GM12878 (cell line): Measurements from ENCODE around the gene BCAR3. TPM values are rescaled to one million over a fixed set of nuclear protein-coding genes. Genes with fewer than 3 reads are reported as not detected.

ENCODE experiments used
- ATAC-seq: fragments of 200-7000 bp; cut with Tn5 transposase; 3 replicates; pipeline ENCODE4 v1.9.1; 2020; ENCODE audit warnings: mild to moderate bottlenecking, moderate library complexity
- BruUV-seq: library from RNA; stranded (reverse); fragments of 400-500 nt; replicated peaks from 2 replicates; lab custom pipeline; 2021; lab: Mats Ljungman, UMichigan
- CTCF ChIA-PET: fragments of 300-600 bp; sonication (Branson Sonifier 250); formaldehyde crosslinking; extraction: SDS; loops from one replicate; lab custom pipeline; 2021; ENCODE audit warnings: inconsistent platforms; lab: Yijun Ruan, JAX
- POLR2A ChIA-PET: fragments of 350-600 bp; formaldehyde crosslinking; extraction: SDS; loops from one replicate; lab custom pipeline; 2021; ENCODE audit warnings: inconsistent platforms; lab: Charles Lee
- RAD21 ChIA-PET: fragments of 300-600 bp; sonication (Branson Sonifier 250); formaldehyde crosslinking; loops from one replicate; lab custom pipeline; 2023; ENCODE audit warnings: antibody characterized with exemption; ENCODE audit not compliant: unreplicated experiment; lab: Charles Lee
- SMC1A ChIA-PET: fragments of 300-600 bp; sonication (Branson Sonifier 250); formaldehyde crosslinking; loops from one replicate; lab custom pipeline; 2023; ENCODE audit not compliant: unreplicated experiment, uncharacterized antibody; lab: Charles Lee
- DNase-seq: peaks from one replicate; pipeline ENCODE4 v3.0.0-alpha.2; 2011; ENCODE audit warnings: low read depth, low spot score
- FAIRE-seq: peaks from 3 replicates; lab custom pipeline; 2011; peaks lifted over from hg19 to GRCh38; lab: Jason Lieb, UNC
- H2AFZ ChIP-seq: 2 replicates; pipeline ENCODE4 v1.6.0; 2011; ENCODE audit warnings: low read depth, low read length, control low read depth; ENCODE audit not compliant: control insufficient read depth
- H3K27ac ChIP-seq: 2 replicates; pipeline ENCODE4 v1.5.1; 2011; ENCODE audit warnings: control low read depth; ENCODE audit not compliant: control insufficient read depth, insufficient read depth
- H3K27me3 ChIP-seq, 2 experiments: replicated peaks in 1 of 2; 2 replicates each; pipeline versions ENCODE4 v1.6.0 to v1.6.1; 2011; ENCODE audit warnings: low read length in 1 of 2; ENCODE audit not compliant: control insufficient read depth in 2 of 2, insufficient read depth in 2 of 2
- H3K36me3 ChIP-seq, 2 experiments: 2 replicates each; pipeline ENCODE4 v1.5.1; 2011; ENCODE audit warnings: low read length in 1 of 2; ENCODE audit not compliant: control insufficient read depth in 2 of 2, insufficient read depth in 2 of 2
- H3K4me1 ChIP-seq: 2 replicates; pipeline ENCODE4 v1.6.1; 2011; ENCODE audit warnings: mild to moderate bottlenecking, low read length, moderate library complexity, mixed read lengths; ENCODE audit not compliant: control insufficient read depth, insufficient read depth
- H3K4me2 ChIP-seq: 2 replicates; pipeline ENCODE4 v1.6.0; 2011; ENCODE audit warnings: control low read depth; ENCODE audit not compliant: control insufficient read depth, insufficient read depth
- H3K4me3 ChIP-seq: fragments of 200-600 bp; sonication (generic); 2 replicates; pipeline ENCODE4 v1.5.1; 2016
- H3K79me2 ChIP-seq: 2 replicates; pipeline ENCODE4 v1.6.0; 2011; ENCODE audit warnings: low read length; ENCODE audit not compliant: control insufficient read depth, insufficient read depth
- H3K9ac ChIP-seq: 2 replicates; pipeline ENCODE4 v1.8.0; 2011; ENCODE audit warnings: low read length, control low read depth, mixed read lengths; ENCODE audit not compliant: control insufficient read depth, insufficient read depth
- H3K9me3 ChIP-seq: replicated peaks from 3 replicates; pipeline ENCODE4 v1.5.1; 2011; ENCODE audit warnings: mild to moderate bottlenecking, low read length; ENCODE audit not compliant: control insufficient read depth, insufficient read depth
- H4K20me1 ChIP-seq: 2 replicates; pipeline ENCODE4 v1.6.0; 2011; ENCODE audit not compliant: control insufficient read depth, insufficient read depth
- CREM ChIP-seq: IDR thresholded peaks from 2 replicates; pipeline ENCODE4 v1.6.1; 2014; ENCODE audit warnings: antibody characterized with exemption, low read depth
- DPF2 ChIP-seq: fragments of 450-650 bp; IDR thresholded peaks from 2 replicates; pipeline ENCODE4 v1.6.1; 2017; ENCODE audit warnings: mild to moderate bottlenecking
- JUNB ChIP-seq: IDR thresholded peaks from 2 replicates; pipeline ENCODE4 v1.6.1; 2016; ENCODE audit warnings: antibody characterized with exemption, mild to moderate bottlenecking
- NFIC ChIP-seq: IDR thresholded peaks from 2 replicates; pipeline ENCODE4 v1.6.1; 2012; ENCODE audit warnings: low read depth, mild to moderate bottlenecking, inconsistent platforms, low read length, moderate library complexity
- SPI1 ChIP-seq: IDR thresholded peaks from 2 replicates; pipeline ENCODE4 v1.6.1; 2011; ENCODE audit warnings: low read depth, mild to moderate bottlenecking, low read length, moderate library complexity, borderline replicate concordance; ENCODE audit not compliant: insufficient read depth
- STAT3 ChIP-seq: IDR thresholded peaks from 2 replicates; pipeline ENCODE4 v1.6.1; 2011; ENCODE audit warnings: low read depth, low read length, improper control_type of control experiment
- ZNF274 ChIP-seq: IDR thresholded peaks from one replicate; pipeline ENCODE4 v1.8.0; 2011; ENCODE audit not compliant: insufficient read length, insufficient read depth
- ZNF384 ChIP-seq: IDR thresholded peaks from 2 replicates; pipeline ENCODE4 v1.6.1; 2012; ENCODE audit warnings: low read depth, mild to moderate bottlenecking, low read length, improper control_type of control experiment, borderline replicate concordance
- WGBS: methylation state at CpG from one replicate; pipeline ENCODE4 v1.1.6; 2016; ENCODE audit warnings: low lambda C conversion rate; ENCODE audit not compliant: insufficient replicate concordance, insufficient coverage; ENCODE audit errors: missing lambda C conversion rate; 5-methylcytosine and 5-hydroxymethylcytosine counted together
- in situ Hi-C: fragments of 300-500 bp; cut with MboI; formaldehyde crosslinking; loops from 9 replicates; pipeline ENCODE4 v1.14.3; 2018; ENCODE audit warnings: mixed read lengths
- intact Hi-C: fragments of 100-400 bp; cut with micrococcal nuclease; formaldehyde crosslinking; loops from one replicate; pipeline ENCODE4 v1.14.2; 2022; ENCODE audit not compliant: unreplicated experiment
- polyA plus RNA-seq, 11 experiments: library from polyadenylated mRNA; depleted of rRNA in 4 of 11; unstranded in 6 of 11; stranded (reverse) in 5 of 11; fragments of >200 nt; fragmentation: Nextera tagmentation in 4 of 11; fragmentation: Illumina TruSeq in 1 of 11; extraction: Ambion mirVana in 4 of 11; extraction: Trizol in 1 of 11; gene quantifications; 1 replicate in 1 of 11; 2 replicates in 10 of 11; pipeline versions ENCODE4 v1.2.1 to v1.2.3, GENCODE V29; 2011 to 2016; ENCODE audit warnings: inconsistent platforms in 2 of 11, missing spikeins in 2 of 11, low read depth in 1 of 11
- total RNA-seq, 4 experiments: library from RNA; depleted of rRNA in 3 of 4; stranded (reverse); fragments of >200 nt in 3 of 4; fragmentation: Illumina TruSeq in 1 of 4; extraction: Trizol in 1 of 4; gene quantifications; 2 replicates each; pipeline versions ENCODE4 v1.2.1 to v1.2.3, GENCODE V29; 2013 to 2021
- TF ChIP-seq, protein P1 (sequence below): fragments of 450-650 bp; IDR thresholded peaks from 2 replicates; pipeline ENCODE4 v1.6.1; 2017; ENCODE audit warnings: mild to moderate bottlenecking, moderate library complexity
- TF ChIP-seq, protein P2 (sequence below): IDR thresholded peaks from 2 replicates; pipeline ENCODE4 v1.6.1; 2011; ENCODE audit warnings: mild to moderate bottlenecking, low read depth, low read length, moderate library complexity; ENCODE audit not compliant: insufficient replicate concordance
- TF ChIP-seq, protein P3 (sequence below): IDR thresholded peaks from 2 replicates; pipeline ENCODE4 v1.6.1; 2011; ENCODE audit warnings: low read depth, mild to moderate bottlenecking, low read length, moderate library complexity, borderline replicate concordance; ENCODE audit errors: extremely low read depth
- TF ChIP-seq, protein P4 (sequence below): IDR thresholded peaks from 2 replicates; pipeline ENCODE4 v1.6.1; 2011; ENCODE audit warnings: borderline replicate concordance, low read depth, mild to moderate bottlenecking, moderate library complexity, low read length; ENCODE audit not compliant: insufficient read depth, poor library complexity, severe bottlenecking

The BCAR3 gene
- total and polyA plus RNA-seq, 10 of the 15 experiments (the other 5 are each of a cell fraction or from before 2014, with no cell fraction given), result 1.3 to 6.6 (median 1.8) TPM

DNA sequence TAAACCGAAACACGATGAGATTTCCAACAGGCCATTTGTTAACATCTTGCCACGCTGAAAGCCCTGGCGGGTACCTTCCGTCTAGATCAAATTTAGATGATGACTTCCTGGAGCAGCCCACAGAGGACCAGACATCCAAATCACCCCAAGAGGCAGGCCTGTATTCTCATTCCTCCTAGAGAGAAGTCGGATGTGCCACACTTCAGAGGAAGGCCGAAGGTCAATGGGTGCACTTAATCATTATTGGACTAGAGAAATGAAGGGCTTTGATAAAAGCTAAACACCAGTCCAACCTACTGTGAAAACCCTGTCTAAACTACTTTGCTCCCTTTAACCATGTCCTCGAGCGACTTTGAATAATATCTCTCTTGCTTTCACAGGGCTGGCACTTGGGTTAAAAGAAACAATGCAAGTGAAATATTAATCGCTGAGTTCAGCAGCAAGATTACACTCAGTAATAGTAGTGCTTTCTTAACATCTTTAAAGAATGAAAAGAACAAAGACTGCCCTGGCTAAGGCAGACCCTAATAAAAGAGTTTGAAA, 76.5 kb downstream of the BCAR3 start:
- ChIA-PET RAD21 (no interaction called here), SMC1A (interaction anchor here (0.7 to 1.6 kb wide), 3 partner anchors 13 to 210 kb away, joined by 3 to 5 read pairs (median 3); no protein-coding TSS in a partner anchor), POLR2A (interaction anchor here (1.1 kb wide), 1 partner anchor 12 kb away, joined by 3 read pairs; no protein-coding TSS in a partner anchor), CTCF (interaction anchor here (1.3 kb wide), 1 partner anchor 26 kb away, joined by 3 read pairs; no protein-coding TSS in a partner anchor)
- peaks cover 0 to 2% of the 10 kb centered on the region in 2 experiments; a peak in 3 of 4 replicates for H3K27me3 ChIP-seq
- BruUV-seq, result no TSS peak
- H3K79me2 ChIP-seq, result no peaks in the 10 kb centered on the region
- intact Hi-C loops (no loop called here), in situ Hi-C loops (no loop called here)
- H3K4me1 ChIP-seq, result peaks cover 28% of the 10 kb centered on the region
- no peaks in the 10 kb centered on the region; the same call in 2 of the 3 replicates for H3K9me3 ChIP-seq
- ATAC-seq (no peak), DNase-seq (no peak), FAIRE-seq (no peak)
- H3K4me2 ChIP-seq, result no peak overlapping the region
- no peak overlapping the region for H3K9ac ChIP-seq
- WGBS, result 92% methylated on average over 10 of the region's 10 CpGs
- H4K20me1 ChIP-seq, result peaks cover 9% of the 10 kb centered on the region
- H2AFZ ChIP-seq, result no peak overlapping the region
- no peak overlapping the region for H3K27ac ChIP-seq
- H3K4me3 ChIP-seq, result no peak overlapping the region
- H3K36me3 ChIP-seq, result no peaks in the 10 kb centered on the region
- TF ChIP-seq, protein P1, sequence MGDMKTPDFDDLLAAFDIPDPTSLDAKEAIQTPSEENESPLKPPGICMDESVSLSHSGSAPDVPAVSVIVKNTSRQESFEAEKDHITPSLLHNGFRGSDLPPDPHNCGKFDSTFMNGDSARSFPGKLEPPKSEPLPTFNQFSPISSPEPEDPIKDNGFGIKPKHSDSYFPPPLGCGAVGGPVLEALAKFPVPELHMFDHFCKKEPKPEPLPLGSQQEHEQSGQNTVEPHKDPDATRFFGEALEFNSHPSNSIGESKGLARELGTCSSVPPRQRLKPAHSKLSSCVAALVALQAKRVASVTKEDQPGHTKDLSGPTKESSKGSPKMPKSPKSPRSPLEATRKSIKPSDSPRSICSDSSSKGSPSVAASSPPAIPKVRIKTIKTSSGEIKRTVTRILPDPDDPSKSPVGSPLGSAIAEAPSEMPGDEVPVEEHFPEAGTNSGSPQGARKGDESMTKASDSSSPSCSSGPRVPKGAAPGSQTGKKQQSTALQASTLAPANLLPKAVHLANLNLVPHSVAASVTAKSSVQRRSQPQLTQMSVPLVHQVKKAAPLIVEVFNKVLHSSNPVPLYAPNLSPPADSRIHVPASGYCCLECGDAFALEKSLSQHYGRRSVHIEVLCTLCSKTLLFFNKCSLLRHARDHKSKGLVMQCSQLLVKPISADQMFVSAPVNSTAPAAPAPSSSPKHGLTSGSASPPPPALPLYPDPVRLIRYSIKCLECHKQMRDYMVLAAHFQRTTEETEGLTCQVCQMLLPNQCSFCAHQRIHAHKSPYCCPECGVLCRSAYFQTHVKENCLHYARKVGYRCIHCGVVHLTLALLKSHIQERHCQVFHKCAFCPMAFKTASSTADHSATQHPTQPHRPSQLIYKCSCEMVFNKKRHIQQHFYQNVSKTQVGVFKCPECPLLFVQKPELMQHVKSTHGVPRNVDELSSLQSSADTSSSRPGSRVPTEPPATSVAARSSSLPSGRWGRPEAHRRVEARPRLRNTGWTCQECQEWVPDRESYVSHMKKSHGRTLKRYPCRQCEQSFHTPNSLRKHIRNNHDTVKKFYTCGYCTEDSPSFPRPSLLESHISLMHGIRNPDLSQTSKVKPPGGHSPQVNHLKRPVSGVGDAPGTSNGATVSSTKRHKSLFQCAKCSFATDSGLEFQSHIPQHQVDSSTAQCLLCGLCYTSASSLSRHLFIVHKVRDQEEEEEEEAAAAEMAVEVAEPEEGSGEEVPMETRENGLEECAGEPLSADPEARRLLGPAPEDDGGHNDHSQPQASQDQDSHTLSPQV, result no peak
- TF ChIP-seq, protein P2, sequence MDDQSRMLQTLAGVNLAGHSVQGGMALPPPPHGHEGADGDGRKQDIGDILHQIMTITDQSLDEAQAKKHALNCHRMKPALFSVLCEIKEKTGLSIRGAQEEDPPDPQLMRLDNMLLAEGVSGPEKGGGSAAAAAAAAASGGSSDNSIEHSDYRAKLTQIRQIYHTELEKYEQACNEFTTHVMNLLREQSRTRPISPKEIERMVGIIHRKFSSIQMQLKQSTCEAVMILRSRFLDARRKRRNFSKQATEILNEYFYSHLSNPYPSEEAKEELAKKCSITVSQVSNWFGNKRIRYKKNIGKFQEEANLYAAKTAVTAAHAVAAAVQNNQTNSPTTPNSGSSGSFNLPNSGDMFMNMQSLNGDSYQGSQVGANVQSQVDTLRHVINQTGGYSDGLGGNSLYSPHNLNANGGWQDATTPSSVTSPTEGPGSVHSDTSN, result no peak
- TF ChIP-seq, protein P3, sequence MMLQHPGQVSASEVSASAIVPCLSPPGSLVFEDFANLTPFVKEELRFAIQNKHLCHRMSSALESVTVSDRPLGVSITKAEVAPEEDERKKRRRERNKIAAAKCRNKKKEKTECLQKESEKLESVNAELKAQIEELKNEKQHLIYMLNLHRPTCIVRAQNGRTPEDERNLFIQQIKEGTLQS, result no peak
- TF ChIP-seq JUNB, result no peak
- TF ChIP-seq ZNF384, result no peak
- TF ChIP-seq DPF2, result no peak
- TF ChIP-seq STAT3, result no peak
- TF ChIP-seq, protein P4, sequence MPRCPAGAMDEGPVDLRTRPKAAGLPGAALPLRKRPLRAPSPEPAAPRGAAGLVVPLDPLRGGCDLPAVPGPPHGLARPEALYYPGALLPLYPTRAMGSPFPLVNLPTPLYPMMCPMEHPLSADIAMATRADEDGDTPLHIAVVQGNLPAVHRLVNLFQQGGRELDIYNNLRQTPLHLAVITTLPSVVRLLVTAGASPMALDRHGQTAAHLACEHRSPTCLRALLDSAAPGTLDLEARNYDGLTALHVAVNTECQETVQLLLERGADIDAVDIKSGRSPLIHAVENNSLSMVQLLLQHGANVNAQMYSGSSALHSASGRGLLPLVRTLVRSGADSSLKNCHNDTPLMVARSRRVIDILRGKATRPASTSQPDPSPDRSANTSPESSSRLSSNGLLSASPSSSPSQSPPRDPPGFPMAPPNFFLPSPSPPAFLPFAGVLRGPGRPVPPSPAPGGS, result no peak
- TF ChIP-seq CREM, result no peak
- TF ChIP-seq NFIC, result no peak
- no peak for TF ChIP-seq SPI1
- TF ChIP-seq ZNF274, result no peak
